ENCODE results near the gene CDK13. TPM values are rescaled to one million over a fixed set of nuclear protein-coding genes. Genes with fewer than 3 reads are reported as not detected.

CDK13 gene
- total and polyA plus RNA-seq, 9 of the 15 experiments (the other 6 are each of a cell fraction or from before 2014, with no cell fraction given), result 9.8 to 46.1 (median 32.4) TPM

DNA sequence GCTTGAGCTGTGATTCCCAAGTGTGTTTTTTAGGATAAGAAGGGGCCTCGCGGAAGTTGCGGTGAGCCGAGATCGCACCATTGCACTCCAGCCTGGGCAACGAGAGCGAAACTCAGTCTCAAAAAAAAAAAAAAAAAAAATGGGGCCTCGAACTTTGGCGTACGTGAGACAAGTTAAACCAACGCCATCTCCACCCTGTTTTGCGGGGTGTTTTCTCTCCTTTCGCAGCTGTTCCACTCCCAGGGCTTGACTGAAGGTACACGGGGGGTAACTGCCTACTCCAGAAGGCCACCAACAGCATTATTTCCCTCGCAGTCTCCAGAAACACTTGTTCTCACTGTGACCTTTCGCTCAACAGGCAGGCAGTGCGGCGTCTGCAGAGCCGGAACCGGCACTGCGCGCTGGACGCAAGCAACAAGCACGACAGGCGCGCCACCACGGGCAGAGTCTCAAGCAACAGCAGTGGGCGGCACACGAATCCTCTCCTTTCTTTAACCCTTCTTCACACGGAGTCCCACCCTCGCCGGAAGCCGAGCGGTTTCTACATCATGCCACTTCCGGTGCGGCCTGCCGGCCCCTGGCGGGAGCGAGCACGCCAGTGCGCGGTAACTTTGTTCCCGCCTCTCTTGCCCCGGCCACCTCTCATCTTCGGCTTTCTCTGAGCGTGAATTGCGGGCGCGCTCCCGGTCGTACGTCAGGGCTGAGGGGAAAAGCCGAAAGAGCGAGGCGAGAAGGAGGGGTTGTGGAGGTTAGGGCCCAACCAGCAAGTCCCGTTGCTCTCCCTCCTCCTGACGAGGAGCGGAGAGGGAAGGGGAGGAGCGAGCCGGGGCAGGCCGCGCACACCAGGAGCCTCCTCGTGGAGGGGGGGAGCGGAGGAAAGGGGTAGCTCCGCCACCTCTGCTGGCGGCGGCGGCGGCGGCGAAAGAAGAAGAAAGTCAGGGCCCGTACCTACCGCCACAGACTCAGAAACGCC, 814 bp upstream of the CDK13 start:
- Histone ChIP-seq H2AFZ (ENCODE audit: low read depth, low read length) (peak overlapping the region; percentile 75), H3K4me3 (peak overlapping the region; percentile 72), H3K27me3 (ENCODE audit: control insufficient read depth in 2 of 2, insufficient read depth in 2 of 2, low read length in 2 of 2) (no peaks in the 10 kb centered on the region), H3K79me2 (ENCODE audit: control insufficient read depth, insufficient read depth, low read length) (peaks cover 52% of the 10 kb centered on the region), H4K20me1 (replicated peaks; ENCODE audit: control insufficient read depth, insufficient read depth, low read length) (peaks cover 14% of the 10 kb centered on the region; the same call in 1 of the 2 replicates), H3K36me3 (ENCODE audit: control insufficient read depth, insufficient read depth, low read length) (peaks cover under 1% of the 10 kb centered on the region; the same call in 1 of the 3 replicates), H3K4me1 (replicated peaks in 1 of 2; ENCODE audit: control insufficient read depth in 2 of 2, insufficient read depth in 2 of 2, low read length in 2 of 2) (peaks cover 9 to 24% of the 10 kb centered on the region in 2 experiments), H3K27ac (ENCODE audit: extremely low read depth, low read depth, low read length) (peak overlapping the region; percentile 96), H3K4me2 (ENCODE audit: insufficient read depth, low read length) (peak overlapping the region; percentile 98), H3K9ac (ENCODE audit: insufficient read depth in 1 of 2, low read depth in 2 of 2, low read length in 2 of 2) (peak overlapping the region; percentile 95 to 100), H3K9me3 (replicated peaks; ENCODE audit: control insufficient read depth, insufficient read depth, low read depth, low read length) (no peaks in the 10 kb centered on the region), H3K9me1 (ENCODE audit: control insufficient read depth, insufficient read depth, low read length) (no peaks in the 10 kb centered on the region)
- intact Hi-C loops (cut with micrococcal nuclease), result loop anchor here (1.0 to 5.0 kb wide), 2 partner anchors 53 to 327 kb away; partner anchors contain the start of gene RALA
- FAIRE-seq (peak; percentile 98), DNase-seq (ENCODE audit: extremely low read depth in 1 of 4, low spot score in 3 of 4) (peak; percentile 88 to 98 (median 91)), ATAC-seq (peak; percentile 84)
- ChIA-PET POLR2A (interaction anchor here (0.5 to 1.7 kb wide), 14 partner anchors 8 to 1272 kb away, joined by 3 to 5 read pairs (median 3); no protein-coding TSS in a partner anchor), CTCF (ENCODE audit: low intra/inter-chr PET ratio) (interaction anchor here (0.8 kb wide), 1 partner anchor 103 kb away, joined by 3 read pairs; no protein-coding TSS in a partner anchor)
- WGBS (ENCODE audit: insufficient coverage, low coverage, missing lambda C conversion rate), result under 1% methylated on average over 56 of the region's 74 CpGs
- in situ Hi-C loops (cut with MboI), result no loop called here
- BruUV-seq (replicated peaks), result TSS peak; percentile 92
- TF ChIP-seq DDX20 (tag; IDR thresholded peaks at IDR 0.05; ENCODE audit: low read depth), result no peak
- TF ChIP-seq PHF8 (IDR thresholded peaks at IDR 0.05; ENCODE audit: borderline replicate concordance, low read length), result peak; percentile 83
- no peak for TF ChIP-seq GATA2 (CRISPR knock-in tag; IDR thresholded peaks at IDR 0.05)
- TF ChIP-seq NR2C1 (IDR thresholded peaks at IDR 0.05), result no peak
- TF ChIP-seq NR2C1 (tag; IDR thresholded peaks at IDR 0.05), result 0 out of 2 replicates have a peak, but pooled peaks have one; percentile 40
- 0 out of 2 replicates have a peak, but pooled peaks have one; percentile 16 for TF ChIP-seq NFIC (IDR thresholded peaks at IDR 0.05)
- TF ChIP-seq TFAM (CRISPR knock-in tag; conservative IDR thresholded peaks at IDR 0.05), result no peak
- peak; percentile 95 for TF ChIP-seq NCOA6 (IDR thresholded peaks at IDR 0.05)
- TF ChIP-seq NFRKB (IDR thresholded peaks at IDR 0.05; ENCODE audit: low read depth), result peak; percentile 82; the same call in 1 of the 2 replicates
- TF ChIP-seq ZC3H4 (CRISPR knock-in tag; IDR thresholded peaks at IDR 0.05; ENCODE audit: borderline replicate concordance), result no peak
- TF ChIP-seq GABPB2 (CRISPR knock-in tag; conservative IDR thresholded peaks at IDR 0.05), result peak; percentile 68; the same call in 1 of the 2 replicates
- TF ChIP-seq, protein P1, sequence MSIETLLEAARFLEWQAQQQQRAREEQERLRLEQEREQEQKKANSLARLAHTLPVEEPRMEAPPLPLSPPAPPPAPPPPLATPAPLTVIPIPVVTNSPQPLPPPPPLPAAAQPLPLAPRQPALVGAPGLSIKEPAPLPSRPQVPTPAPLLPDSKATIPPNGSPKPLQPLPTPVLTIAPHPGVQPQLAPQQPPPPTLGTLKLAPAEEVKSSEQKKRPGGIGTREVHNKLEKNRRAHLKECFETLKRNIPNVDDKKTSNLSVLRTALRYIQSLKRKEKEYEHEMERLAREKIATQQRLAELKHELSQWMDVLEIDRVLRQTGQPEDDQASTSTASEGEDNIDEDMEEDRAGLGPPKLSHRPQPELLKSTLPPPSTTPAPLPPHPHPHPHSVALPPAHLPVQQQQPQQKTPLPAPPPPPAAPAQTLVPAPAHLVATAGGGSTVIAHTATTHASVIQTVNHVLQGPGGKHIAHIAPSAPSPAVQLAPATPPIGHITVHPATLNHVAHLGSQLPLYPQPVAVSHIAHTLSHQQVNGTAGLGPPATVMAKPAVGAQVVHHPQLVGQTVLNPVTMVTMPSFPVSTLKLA (conservative IDR thresholded peaks at IDR 0.05), result peak; percentile 59 to 80
- peak; percentile 61 for TF ChIP-seq NR2C2 (CRISPR knock-in tag; IDR thresholded peaks at IDR 0.05)
- TF ChIP-seq NR2C2 (tag; IDR thresholded peaks at IDR 0.05), result peak; percentile 62
- TF ChIP-seq HMGN3 (IDR thresholded peaks at IDR 0.05; ENCODE audit: borderline replicate concordance, extremely low read depth, insufficient read length, low read depth, low read length), result peak; percentile 39
- 0 out of 2 replicates have a peak, but pooled peaks have one; percentile 57 for TF ChIP-seq HEY1 (CRISPR knock-in tag; IDR thresholded peaks at IDR 0.05; ENCODE audit: borderline replicate concordance)
- TF ChIP-seq, protein P2, sequence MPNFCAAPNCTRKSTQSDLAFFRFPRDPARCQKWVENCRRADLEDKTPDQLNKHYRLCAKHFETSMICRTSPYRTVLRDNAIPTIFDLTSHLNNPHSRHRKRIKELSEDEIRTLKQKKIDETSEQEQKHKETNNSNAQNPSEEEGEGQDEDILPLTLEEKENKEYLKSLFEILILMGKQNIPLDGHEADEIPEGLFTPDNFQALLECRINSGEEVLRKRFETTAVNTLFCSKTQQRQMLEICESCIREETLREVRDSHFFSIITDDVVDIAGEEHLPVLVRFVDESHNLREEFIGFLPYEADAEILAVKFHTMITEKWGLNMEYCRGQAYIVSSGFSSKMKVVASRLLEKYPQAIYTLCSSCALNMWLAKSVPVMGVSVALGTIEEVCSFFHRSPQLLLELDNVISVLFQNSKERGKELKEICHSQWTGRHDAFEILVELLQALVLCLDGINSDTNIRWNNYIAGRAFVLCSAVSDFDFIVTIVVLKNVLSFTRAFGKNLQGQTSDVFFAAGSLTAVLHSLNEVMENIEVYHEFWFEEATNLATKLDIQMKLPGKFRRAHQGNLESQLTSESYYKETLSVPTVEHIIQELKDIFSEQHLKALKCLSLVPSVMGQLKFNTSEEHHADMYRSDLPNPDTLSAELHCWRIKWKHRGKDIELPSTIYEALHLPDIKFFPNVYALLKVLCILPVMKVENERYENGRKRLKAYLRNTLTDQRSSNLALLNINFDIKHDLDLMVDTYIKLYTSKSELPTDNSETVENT (CRISPR knock-in tag; IDR thresholded peaks at IDR 0.05), result peak; percentile 84
